ENCODE results near the gene MAGI2. TPM values are rescaled to one million over a fixed set of nuclear protein-coding genes. Genes with fewer than 3 reads are reported as not detected.
"Not testable (repeated sequence)": the region's sequence is repeated elsewhere in the genome, so short reads cannot be mapped to it uniquely, and the experiment has no call there.

MAGI2 gene
- total RNA-seq, 3 donors from 2014 or later (not counting 1 experiment from before 2014, with no cell fraction given), result 0.09 to 0.48 (median 0.27) TPM

GRCh38 chr7:78296644-78297371 lies 1156.7 kb downstream of the MAGI2 start:
- Mint-ChIP-seq H3K4me3 (no peak overlapping the region), H3K27ac (no peak overlapping the region), H3K27me3 (ENCODE audit: low read depth in 2 of 2) (no peaks in the 10 kb centered on the region), H3K4me1 (no peaks in the 10 kb centered on the region), H3K9me3 (no peaks in the 10 kb centered on the region), H3K36me3 (no peaks in the 10 kb centered on the region)
- TF ChIP-seq CTCF (IDR thresholded peaks at IDR 0.05), result no peak
- no peak overlapping the region for H3K4me3 ChIP-seq (ENCODE audit: low read length)
- H3K36me3 ChIP-seq (ENCODE audit: control insufficient read depth, insufficient read depth, low read length), result no peaks in the 10 kb centered on the region
- 81% methylated on average over 5 of the region's 5 CpGs for WGBS (ENCODE audit: insufficient coverage)
- no peaks in the 10 kb centered on the region for H3K27me3 ChIP-seq (ENCODE audit: control insufficient read depth, insufficient read depth, low read length)
- no peak for ATAC-seq
- no peak for DNase-seq
- H3K4me1 ChIP-seq (ENCODE audit: control insufficient read depth, insufficient read depth, low read length), result no peaks in the 10 kb centered on the region
- no peaks in the 10 kb centered on the region for H3K9me3 ChIP-seq (ENCODE audit: control insufficient read depth, insufficient read depth, low read length)
- no peak overlapping the region for H3K27ac ChIP-seq (ENCODE audit: low read length)
- intact Hi-C loops (cut with micrococcal nuclease), result no loop called here

GRCh38 chr7:78296046-78296597 lies 1157.3 kb downstream of the MAGI2 start:
- ATAC-seq, result no peak
- intact Hi-C loops (cut with micrococcal nuclease), result no loop called here
- H3K27ac ChIP-seq (ENCODE audit: low read length), result no peak overlapping the region
- Mint-ChIP-seq H3K36me3 (no peaks in the 10 kb centered on the region), H3K27me3 (ENCODE audit: low read depth in 2 of 2) (no peaks in the 10 kb centered on the region), H3K27ac (no peak overlapping the region), H3K9me3 (no peaks in the 10 kb centered on the region), H3K4me1 (no peaks in the 10 kb centered on the region), H3K4me3 (no peak overlapping the region)
- TF ChIP-seq CTCF (IDR thresholded peaks at IDR 0.05), result no peak
- no peaks in the 10 kb centered on the region for H3K4me1 ChIP-seq (ENCODE audit: control insufficient read depth, insufficient read depth, low read length)
- DNase-seq, result no peak
- no peaks in the 10 kb centered on the region for H3K36me3 ChIP-seq (ENCODE audit: control insufficient read depth, insufficient read depth, low read length)
- WGBS (ENCODE audit: insufficient coverage), result 89% methylated on average over 2 of the region's 2 CpGs
- H3K4me3 ChIP-seq (ENCODE audit: low read length), result no peak overlapping the region
- no peaks in the 10 kb centered on the region for H3K9me3 ChIP-seq (ENCODE audit: control insufficient read depth, insufficient read depth, low read length)
- H3K27me3 ChIP-seq (ENCODE audit: control insufficient read depth, insufficient read depth, low read length), result no peaks in the 10 kb centered on the region

- H3K36me3 ChIP-seq (ENCODE audit: control insufficient read depth, insufficient read depth, low read length); H3K27me3 Mint-ChIP-seq (ENCODE audit: low read depth in 2 of 2); ATAC-seq; H3K4me3 Mint-ChIP-seq; H3K4me3 ChIP-seq (ENCODE audit: low read length); H3K36me3 Mint-ChIP-seq; intact Hi-C loops (cut with micrococcal nuclease); H3K9me3 ChIP-seq (ENCODE audit: control insufficient read depth, insufficient read depth, low read length); H3K27ac ChIP-seq (ENCODE audit: low read length); H3K27me3 ChIP-seq (ENCODE audit: control insufficient read depth, insufficient read depth, low read length); H3K4me1 ChIP-seq (ENCODE audit: control insufficient read depth, insufficient read depth, low read length); H3K27ac Mint-ChIP-seq; H3K9me3 Mint-ChIP-seq; H3K4me1 Mint-ChIP-seq; DNase-seq: not testable (repeated sequence)
- 80% methylated on average over 1 of the region's 3 CpGs for WGBS (ENCODE audit: insufficient coverage)
These were observed 1164.0 kb downstream of the MAGI2 start for GRCh38 chr7:78289471-78289870.

GRCh38 chr7:78284945-78285344 lies 1168.5 kb downstream of the MAGI2 start:
- peaks cover 0 to 10% of the 10 kb centered on the region in 2 donors for H3K9me3 Mint-ChIP-seq
- H3K36me3 Mint-ChIP-seq, result no peaks in the 10 kb centered on the region
- H3K27ac ChIP-seq (ENCODE audit: low read length), result no peak overlapping the region
- 35% methylated on average over 3 of the region's 4 CpGs for WGBS (ENCODE audit: insufficient coverage)
- H3K27me3 Mint-ChIP-seq (ENCODE audit: low read depth in 2 of 2), result no peaks in the 10 kb centered on the region
- ATAC-seq (no peak), DNase-seq (no peak)
- H3K36me3 ChIP-seq (ENCODE audit: control insufficient read depth, insufficient read depth, low read length), result no peaks in the 10 kb centered on the region
- no peaks in the 10 kb centered on the region for H3K9me3 ChIP-seq (ENCODE audit: control insufficient read depth, insufficient read depth, low read length)
- H3K4me3 ChIP-seq (ENCODE audit: low read length), result no peak overlapping the region
- H3K4me3 Mint-ChIP-seq, result no peak overlapping the region
- H3K27me3 ChIP-seq (ENCODE audit: control insufficient read depth, insufficient read depth, low read length), result no peaks in the 10 kb centered on the region
- no peak for TF ChIP-seq CTCF (IDR thresholded peaks at IDR 0.05)
- no peaks in the 10 kb centered on the region for H3K4me1 ChIP-seq (ENCODE audit: control insufficient read depth, insufficient read depth, low read length)
- intact Hi-C loops (cut with micrococcal nuclease), result no loop called here
- no peak overlapping the region for H3K27ac Mint-ChIP-seq
- no peaks in the 10 kb centered on the region for H3K4me1 Mint-ChIP-seq

All from natural killer cell (primary cell).